SIG-M5 (cell line): ENCODE data around the gene BRAT1.
"Not testable (repeated sequence)": the region's sequence is repeated elsewhere in the genome, so short reads cannot be mapped to it uniquely, and the experiment has no call there.

ENCODE experiments used
- DNase-seq: peaks from one replicate; lab custom pipeline; 2025; lab: John Stamatoyannopoulos, UW

BRAT1 gene

DNA sequence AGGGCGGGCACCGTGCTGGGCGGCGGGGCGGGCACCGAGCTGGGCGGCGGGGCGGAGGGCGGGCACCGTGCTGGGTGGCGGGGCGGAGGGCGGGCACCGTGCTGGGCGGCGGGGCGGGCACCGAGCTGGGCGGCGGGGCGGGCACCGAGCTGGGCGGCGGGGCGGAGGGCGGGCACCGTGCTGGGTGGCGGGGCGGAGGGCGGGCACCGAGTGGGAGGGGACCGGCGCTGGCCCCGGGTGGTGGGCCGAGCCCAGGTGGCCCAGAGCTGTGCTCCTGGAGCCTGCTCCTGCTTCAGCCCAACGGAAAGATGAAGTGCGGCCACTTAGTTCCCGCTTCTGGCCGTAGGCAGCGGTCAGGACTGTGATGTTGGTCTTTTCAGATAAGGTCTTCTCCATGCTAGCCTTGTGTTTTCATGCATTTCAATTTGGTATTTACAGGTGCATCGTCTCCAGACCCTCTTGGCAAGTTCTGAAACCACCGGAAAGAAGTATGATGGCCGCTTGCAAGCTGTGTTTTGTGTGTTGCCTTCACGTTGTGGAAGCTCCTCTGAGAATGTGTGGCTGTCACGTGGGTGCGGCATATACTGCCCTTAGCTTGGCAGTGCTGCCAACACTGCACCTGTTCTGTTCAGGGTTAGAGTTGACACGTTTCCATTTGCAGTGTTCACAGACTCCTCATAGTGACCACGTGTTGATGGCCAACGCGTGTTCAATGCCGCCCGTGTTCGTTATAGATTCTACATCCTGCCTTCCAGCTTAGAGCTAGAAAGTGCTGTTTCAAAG lies 28.7 kb upstream of the BRAT1 start:
- DNase-seq = no peak

DNA sequence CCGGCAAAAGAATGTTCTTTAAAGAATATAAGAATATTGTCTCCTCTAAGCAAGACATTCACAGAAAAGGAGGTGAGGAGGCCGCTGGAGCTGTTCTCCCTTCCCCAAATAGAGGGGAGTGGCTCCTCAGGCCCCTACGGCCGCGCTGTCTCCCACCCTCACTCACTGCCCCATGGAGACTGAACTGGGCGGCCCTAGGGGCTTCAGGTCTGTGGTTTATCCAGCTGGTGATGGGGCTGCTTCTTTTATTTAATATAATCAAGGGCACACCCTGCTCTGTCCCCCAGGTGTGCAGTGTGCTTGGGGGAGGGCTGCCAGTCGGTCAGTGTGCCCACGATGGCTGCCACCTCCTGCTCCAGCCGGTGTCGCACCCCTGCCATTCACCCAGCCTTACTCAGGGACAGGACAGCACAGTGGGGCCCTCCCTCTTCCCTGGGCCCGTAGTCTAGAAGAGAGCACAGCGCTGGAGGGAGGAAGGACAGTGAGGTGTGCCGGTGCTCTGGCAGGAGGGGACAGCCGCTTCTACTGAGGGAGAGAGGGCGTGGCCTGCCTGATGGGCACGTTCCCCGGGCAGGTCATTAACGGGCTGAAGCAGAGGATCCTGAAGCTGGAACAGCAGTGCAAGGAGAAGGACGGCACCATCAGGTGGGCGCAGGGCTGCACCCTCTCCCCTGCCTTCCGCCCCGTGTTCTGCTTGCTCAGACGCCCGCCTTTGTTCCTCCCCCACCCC lies 26.8 kb upstream of the BRAT1 start:
- DNase-seq = no peak

DNA sequence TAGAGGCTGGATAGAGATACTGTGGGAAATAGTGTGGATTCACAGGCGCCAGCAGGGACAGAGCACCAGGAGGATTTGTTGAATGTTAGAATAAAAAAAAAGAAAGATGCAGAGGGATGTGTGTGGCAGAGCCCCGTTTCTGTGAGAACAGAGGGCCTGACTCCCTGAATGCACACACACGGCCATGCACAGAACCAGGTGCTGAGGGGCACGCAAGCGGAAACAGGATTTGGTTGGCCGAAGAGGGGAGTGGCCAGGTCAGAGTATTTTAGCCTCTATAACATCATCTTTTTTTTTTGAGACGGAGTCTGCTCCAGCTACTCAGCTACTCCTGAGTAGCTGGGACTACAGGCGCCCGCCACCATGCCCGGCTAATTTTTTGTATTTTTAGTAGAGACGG lies 25.3 kb upstream of the BRAT1 start:
- no peak for DNase-seq

GRCh38 chr7:2577914-2578680 lies 22.8 kb upstream of the BRAT1 start:
- DNase-seq = no peak

DNA sequence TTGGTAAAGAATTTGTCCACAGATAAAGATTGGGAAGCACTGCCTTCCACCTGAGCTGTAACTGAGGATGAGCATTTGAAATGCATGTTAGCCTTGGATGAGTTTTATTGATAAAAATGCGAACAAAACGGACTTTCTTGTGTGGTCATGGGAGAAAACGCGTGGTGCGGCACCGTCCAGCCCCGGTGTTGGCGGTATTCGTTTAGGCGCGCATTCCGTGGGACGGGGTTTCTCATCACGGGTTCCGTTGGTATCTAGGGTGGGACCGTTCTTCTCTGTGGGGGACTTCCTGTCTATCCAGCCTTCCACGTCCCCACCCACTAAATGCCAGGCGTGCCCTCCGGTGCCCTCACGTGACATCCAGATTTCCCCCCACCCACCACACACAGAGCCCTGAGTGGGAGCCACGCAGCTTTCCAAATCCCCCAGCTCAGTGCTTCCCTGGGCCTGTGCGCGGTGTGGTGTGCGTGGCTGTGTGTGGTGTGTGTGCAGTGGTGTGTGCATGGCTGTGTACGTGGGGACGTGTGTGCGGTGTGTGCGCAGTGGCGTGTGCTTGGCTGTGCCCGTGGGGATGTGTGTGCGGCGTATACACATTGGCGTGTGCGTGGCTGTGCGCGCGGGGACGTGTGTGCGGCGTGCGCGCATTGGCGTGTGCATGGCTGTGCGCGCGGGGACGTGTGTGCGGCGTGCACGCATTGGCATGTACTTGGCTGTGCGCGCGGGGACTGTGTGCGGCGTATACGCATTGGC lies 21.6 kb upstream of the BRAT1 start:
- no peak for DNase-seq

GRCh38 chr7:2575733-2576340 lies 20.5 kb upstream of the BRAT1 start:
- DNase-seq = no peak

DNA sequence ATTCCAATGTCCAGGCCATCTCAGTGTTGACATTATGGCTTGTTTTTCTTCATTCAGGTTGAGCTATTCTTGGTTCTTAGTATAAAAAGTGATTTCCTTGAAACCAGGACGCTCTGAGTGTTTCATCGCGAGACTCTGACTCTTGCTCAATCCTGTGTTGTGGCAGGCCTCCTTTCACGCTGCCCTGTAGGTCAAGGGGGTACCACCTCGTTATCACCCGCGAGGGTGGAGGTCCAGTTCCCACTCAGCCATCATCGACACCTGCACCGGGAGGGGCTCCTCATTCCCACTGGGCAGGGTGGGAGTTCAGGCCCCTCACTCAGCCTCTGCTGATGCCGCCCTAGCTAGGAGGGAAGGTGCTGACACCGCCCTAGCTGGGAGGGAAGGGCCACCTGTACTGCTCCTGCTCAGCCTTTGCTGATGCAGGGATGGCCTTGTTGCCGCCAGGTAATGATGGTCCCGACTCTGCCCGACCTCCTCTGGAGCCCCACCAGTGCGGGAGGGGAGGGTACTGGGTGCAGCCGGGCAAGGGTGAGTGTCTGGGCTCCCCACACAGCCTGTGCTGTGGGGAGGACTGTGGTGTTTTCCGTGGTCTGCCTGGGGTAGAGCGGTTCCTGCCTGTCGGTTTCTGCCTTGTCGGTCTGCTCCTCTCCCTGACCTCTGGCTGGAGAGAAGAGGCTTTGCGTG lies 19.9 kb upstream of the BRAT1 start:
- DNase-seq = no peak

DNA sequence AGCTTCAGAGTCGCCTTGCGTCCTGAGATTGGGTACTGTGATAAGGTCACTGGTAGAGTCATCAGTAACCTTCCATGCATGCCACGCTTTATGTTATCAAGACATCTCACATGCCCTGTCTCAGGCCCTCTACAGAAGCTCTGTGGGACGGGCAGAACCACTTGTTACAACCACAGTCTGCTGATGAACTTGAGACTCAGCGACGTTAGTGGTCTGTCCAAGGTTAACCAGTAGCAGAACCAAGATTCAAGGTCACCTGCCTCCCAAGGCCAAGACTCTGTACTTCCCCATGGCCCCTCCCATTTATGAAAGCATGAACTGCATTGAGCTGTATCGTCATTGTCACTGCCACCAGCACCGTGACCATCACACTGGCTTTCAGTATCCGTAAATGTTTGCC lies 18.4 kb upstream of the BRAT1 start:
- no peak for DNase-seq

- DNase-seq = no peak
Observed at GRCh38 chr7:2572101-2572842, 16.9 kb upstream of the BRAT1 start.

- DNase-seq = no peak
Observed at GRCh38 chr7:2571409-2571808, 16.1 kb upstream of the BRAT1 start.

GRCh38 chr7:2570021-2570420 lies 14.7 kb upstream of the BRAT1 start:
- no peak for DNase-seq

- no peak for DNase-seq
Observed at GRCh38 chr7:2569421-2569820, 14.1 kb upstream of the BRAT1 start.

GRCh38 chr7:2568521-2569223 lies 13.3 kb upstream of the BRAT1 start:
- no peak for DNase-seq

DNA sequence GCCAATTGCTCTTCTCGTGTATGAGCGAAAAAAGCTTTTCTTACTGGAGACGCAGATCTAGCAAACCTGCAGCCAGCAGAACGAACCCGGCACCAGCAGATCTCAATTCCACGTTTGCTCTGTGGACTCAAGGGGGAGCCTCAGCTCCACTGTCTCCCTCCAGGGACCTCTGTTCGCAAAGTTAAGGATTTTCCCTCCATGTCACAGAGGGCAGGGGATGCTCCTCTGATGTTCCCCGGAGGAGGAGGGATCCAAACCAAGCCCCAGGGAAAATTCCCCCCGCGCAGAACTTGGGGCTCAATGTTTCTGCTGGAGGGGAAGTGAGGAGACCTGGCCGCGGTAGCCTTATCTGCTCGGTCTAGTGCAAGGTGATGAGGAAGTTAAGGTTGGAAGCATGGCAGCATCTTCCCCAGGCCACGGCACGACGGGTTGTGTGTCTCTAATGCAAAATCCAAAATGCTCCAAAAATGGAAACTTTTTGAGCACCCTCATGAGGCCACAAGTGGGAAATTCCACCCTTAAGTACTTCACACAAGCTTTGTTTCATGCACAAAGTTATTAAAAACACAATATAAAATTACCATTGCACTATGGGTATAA lies 12.5 kb upstream of the BRAT1 start:
- DNase-seq = no peak

DNA sequence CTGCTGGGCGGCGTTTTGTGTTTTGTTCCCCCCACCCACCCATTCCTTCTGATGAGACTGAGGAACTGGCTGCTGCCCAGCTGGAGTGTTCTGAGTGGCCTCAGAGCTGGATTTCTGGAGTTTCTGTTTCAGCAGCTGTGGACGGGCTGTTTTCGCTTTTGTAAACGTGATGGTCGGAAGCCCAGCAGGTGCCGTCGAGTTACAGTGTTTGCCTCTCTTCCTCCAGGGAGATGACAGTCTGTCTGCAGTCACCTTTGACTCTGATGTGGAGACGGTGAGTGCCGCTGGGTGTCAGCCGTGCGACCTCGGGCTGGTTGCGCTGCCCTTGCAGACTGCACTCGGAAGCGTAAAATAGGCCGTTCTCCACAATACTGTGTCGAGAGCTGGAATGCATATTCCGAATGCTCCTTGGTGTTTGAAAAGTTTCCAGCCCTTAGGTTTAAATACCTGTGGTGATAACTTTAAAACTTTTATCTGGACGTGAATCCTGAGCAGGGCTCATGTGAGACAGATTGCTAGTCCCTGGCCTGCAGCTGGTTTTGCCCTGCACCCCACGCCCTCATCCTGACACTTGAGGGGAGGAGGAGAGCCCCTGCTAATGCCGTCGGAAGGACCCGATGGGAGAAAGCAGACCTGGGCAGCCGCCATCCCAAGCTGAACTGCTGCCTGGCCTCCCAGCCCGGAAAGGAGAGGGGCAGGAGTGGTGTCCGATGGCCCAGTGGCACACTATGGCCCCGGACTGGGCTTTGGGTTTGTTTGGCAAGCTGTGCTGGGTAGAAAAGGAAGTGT lies 11.8 kb upstream of the BRAT1 start:
- DNase-seq = no peak

- DNase-seq = no peak
Observed at GRCh38 chr7:2566348-2566889, 11.1 kb upstream of the BRAT1 start.

- DNase-seq = no peak
Observed at GRCh38 chr7:2564970-2565540, 9.7 kb upstream of the BRAT1 start.

DNA sequence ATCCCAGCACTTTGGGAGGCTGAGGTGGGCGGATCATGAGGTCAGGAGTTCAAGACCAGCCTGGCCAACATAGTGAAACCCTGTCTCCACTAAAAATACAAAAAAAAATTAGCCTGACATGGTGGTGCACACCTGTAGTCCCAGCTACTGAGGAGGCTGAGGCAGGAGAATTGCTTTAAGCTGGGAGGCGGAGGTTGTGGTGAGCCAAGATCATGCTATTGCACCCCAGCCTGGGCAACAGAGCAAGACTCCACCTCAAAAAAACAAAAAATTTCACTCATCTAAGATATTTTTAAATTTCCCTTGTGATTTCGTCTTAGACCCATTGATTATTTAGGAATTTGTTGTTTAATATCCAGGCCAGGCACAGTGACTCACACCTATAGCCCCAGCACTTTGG lies 8.6 kb upstream of the BRAT1 start:
- not testable (repeated sequence) for DNase-seq
